ENCODE measurements around the gene GALNT9. TPM values are rescaled to one million over a fixed set of nuclear protein-coding genes. Genes with fewer than 3 reads are reported as not detected.

The GALNT9 gene
- total RNA-seq, 1 experiment from 2014 or later: 0.45 TPM

DNA sequence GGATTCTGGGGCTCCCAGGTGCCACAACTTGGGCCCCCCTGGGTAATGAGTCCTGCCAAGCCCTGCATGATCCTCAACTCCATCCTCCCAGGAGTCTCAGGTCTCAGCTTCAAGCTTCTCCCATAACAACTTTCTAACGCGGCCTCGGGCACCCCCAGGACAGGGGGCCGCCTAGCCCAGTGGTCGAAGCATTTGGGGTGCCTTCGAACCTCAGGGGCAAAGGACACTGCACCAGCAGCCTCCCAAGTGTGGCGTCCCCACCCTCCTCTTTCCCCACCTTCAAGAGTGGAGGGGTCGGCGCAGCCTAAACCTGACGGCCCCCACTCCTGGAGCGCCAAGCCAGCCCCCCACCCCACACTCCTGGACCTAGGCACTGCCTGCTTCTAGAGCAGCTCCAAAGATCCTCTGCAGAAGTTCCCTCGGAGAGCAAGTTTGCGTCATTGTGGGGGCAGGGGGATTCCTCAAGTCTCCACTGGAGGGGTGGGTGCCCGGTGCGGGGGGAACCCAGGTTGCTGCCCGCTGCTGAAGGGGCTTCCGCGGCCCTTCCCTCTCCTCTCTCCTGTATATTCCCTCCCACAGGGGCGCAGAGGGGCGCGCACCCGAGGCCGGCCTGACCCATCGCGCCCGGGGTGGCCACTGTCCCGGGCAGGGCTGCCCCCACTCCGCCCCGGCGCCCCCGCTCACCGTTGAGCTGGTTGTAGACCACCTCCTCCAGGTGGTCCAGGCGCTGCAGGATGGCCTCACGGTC lies 933 bp downstream of the GALNT9 start:
- no peaks in the 10 kb centered on the region for H3K4me1 Mint-ChIP-seq (ENCODE audit: low read depth, unreplicated experiment)
- H3K4me3 ChIP-seq (ENCODE audit: low read depth, low read length): no peak overlapping the region
- H3K4me1 ChIP-seq: no peaks in the 10 kb centered on the region
- ChIA-PET POLR2A (no interaction called here), CTCF (no interaction called here)
- H3K4me3 Mint-ChIP-seq (ENCODE audit: unreplicated experiment): no peak overlapping the region
- H3K36me3 Mint-ChIP-seq (ENCODE audit: insufficient read depth, unreplicated experiment): no peaks in the 10 kb centered on the region
- no TSS peak for BruUV-seq (replicated peaks)
- H3K27me3 Mint-ChIP-seq (ENCODE audit: insufficient read depth, unreplicated experiment): peaks cover 21% of the 10 kb centered on the region
- H3K36me3 ChIP-seq (ENCODE audit: control insufficient read depth, insufficient read depth, low read length): no peaks in the 10 kb centered on the region
- H3K27ac Mint-ChIP-seq (ENCODE audit: unreplicated experiment): no peak overlapping the region
- DNase-seq: no peak
- H3K9me3 Mint-ChIP-seq (ENCODE audit: unreplicated experiment): peaks cover 9% of the 10 kb centered on the region
- no peaks in the 10 kb centered on the region for H3K9me3 ChIP-seq
- TF ChIP-seq, protein P1, sequence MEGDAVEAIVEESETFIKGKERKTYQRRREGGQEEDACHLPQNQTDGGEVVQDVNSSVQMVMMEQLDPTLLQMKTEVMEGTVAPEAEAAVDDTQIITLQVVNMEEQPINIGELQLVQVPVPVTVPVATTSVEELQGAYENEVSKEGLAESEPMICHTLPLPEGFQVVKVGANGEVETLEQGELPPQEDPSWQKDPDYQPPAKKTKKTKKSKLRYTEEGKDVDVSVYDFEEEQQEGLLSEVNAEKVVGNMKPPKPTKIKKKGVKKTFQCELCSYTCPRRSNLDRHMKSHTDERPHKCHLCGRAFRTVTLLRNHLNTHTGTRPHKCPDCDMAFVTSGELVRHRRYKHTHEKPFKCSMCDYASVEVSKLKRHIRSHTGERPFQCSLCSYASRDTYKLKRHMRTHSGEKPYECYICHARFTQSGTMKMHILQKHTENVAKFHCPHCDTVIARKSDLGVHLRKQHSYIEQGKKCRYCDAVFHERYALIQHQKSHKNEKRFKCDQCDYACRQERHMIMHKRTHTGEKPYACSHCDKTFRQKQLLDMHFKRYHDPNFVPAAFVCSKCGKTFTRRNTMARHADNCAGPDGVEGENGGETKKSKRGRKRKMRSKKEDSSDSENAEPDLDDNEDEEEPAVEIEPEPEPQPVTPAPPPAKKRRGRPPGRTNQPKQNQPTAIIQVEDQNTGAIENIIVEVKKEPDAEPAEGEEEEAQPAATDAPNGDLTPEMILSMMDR (IDR thresholded peaks at IDR 0.05; ENCODE audit: insufficient read depth in 1 of 2, low read depth in 1 of 2, low read length in 1 of 2, severe bottlenecking in 1 of 2, unreplicated experiment in 1 of 2): no peak
- intact Hi-C loops (cut with micrococcal nuclease; ENCODE audit: unreplicated experiment): no loop called here
- H3K27me3 ChIP-seq (replicated peaks; ENCODE audit: control insufficient read depth, insufficient read depth, low read length): peaks cover 3% of the 10 kb centered on the region

DNA sequence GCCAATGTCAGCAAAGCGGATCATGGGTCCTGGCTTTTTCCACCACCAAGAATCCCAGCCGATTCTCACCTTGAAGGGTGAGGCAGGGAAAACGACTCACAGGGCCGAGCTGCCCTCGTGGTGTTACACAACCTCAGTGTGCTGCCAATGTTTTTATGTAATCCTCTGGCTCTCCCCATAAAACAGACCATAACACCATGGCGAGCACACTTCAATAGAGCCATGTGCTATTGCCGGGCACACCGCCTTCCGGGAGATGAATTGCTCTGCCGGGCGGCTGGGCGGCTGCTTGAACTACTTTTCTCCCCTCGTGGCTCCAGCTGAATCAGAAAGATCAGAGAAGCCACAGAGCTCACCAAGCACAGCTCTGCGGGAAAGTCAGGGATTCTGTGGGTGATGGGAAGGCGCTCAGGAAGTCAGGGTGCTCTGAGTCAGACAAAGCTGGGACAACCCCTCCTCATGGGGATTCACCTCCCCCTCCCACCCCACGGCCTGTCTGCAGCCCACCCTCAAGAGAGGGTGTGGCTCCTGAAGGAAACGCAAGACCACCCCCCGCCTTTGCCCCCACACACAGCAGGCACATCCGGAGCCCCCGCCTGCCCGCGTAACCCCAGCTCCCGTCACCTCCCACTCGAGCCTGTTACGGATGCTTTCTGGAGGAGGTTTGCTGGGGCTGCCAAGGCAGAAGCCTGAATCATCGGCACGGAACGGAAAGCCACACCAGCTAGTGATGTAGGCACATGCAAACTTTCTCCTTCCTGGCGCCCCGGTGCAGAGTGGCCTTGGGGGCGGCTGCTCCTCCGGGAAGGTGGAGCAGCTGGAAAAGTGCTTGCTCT lies 1.8 kb downstream of the GALNT9 start:
- H3K4me1 ChIP-seq: no peaks in the 10 kb centered on the region
- TF ChIP-seq, protein P1 (IDR thresholded peaks at IDR 0.05; ENCODE audit: insufficient read depth in 1 of 2, low read depth in 1 of 2, low read length in 1 of 2, severe bottlenecking in 1 of 2, unreplicated experiment in 1 of 2): no peak
- Mint-ChIP-seq H3K4me3 (ENCODE audit: unreplicated experiment) (no peak overlapping the region), H3K4me1 (ENCODE audit: low read depth, unreplicated experiment) (no peaks in the 10 kb centered on the region), H3K27ac (ENCODE audit: unreplicated experiment) (no peak overlapping the region), H3K36me3 (ENCODE audit: insufficient read depth, unreplicated experiment) (no peaks in the 10 kb centered on the region), H3K9me3 (ENCODE audit: unreplicated experiment) (peaks cover 9% of the 10 kb centered on the region), H3K27me3 (ENCODE audit: insufficient read depth, unreplicated experiment) (peaks cover 21% of the 10 kb centered on the region)
- intact Hi-C loops (cut with micrococcal nuclease; ENCODE audit: unreplicated experiment): no loop called here
- H3K27me3 ChIP-seq (replicated peaks; ENCODE audit: control insufficient read depth, insufficient read depth, low read length): peaks cover 3% of the 10 kb centered on the region
- no peak for DNase-seq
- H3K9me3 ChIP-seq: no peaks in the 10 kb centered on the region
- H3K4me3 ChIP-seq (ENCODE audit: low read depth, low read length): no peak overlapping the region
- ChIA-PET CTCF (interaction anchor here (0.6 kb wide), 1 partner anchor 255 kb away, joined by 3 read pairs; no protein-coding TSS in a partner anchor), POLR2A (no interaction called here)
- no peaks in the 10 kb centered on the region for H3K36me3 ChIP-seq (ENCODE audit: control insufficient read depth, insufficient read depth, low read length)
- no TSS peak for BruUV-seq (replicated peaks)

DNA sequence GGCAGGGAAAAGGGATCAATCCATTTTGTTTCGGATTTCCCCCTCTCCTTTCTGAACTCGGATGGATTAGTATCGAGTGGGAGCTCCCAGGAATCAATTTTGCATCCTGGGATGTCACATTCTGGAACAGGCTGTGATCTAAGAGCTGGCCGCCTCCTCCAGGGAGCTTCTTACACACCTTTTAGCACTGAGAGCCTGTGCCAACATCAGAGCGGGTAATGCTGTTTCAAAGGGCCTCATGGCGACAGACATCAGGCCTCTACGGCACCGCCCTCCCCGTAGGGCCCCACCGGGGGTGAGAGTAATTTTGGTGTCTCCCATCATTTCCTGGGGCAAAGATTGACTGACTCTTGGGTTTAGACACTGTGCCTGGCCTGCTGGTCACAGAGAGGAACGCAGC lies 2.7 kb downstream of the GALNT9 start:
- H3K4me1 ChIP-seq: no peaks in the 10 kb centered on the region
- POLR2A ChIA-PET: no interaction called here
- Mint-ChIP-seq H3K27ac (ENCODE audit: unreplicated experiment) (no peak overlapping the region), H3K9me3 (ENCODE audit: unreplicated experiment) (peaks cover 9% of the 10 kb centered on the region), H3K4me1 (ENCODE audit: low read depth, unreplicated experiment) (no peaks in the 10 kb centered on the region), H3K36me3 (ENCODE audit: insufficient read depth, unreplicated experiment) (no peaks in the 10 kb centered on the region), H3K27me3 (ENCODE audit: insufficient read depth, unreplicated experiment) (peaks cover 18% of the 10 kb centered on the region), H3K4me3 (ENCODE audit: unreplicated experiment) (no peak overlapping the region)
- intact Hi-C loops (cut with micrococcal nuclease; ENCODE audit: unreplicated experiment): no loop called here
- H3K36me3 ChIP-seq (ENCODE audit: control insufficient read depth, insufficient read depth, low read length): no peaks in the 10 kb centered on the region
- CTCF ChIA-PET: no interaction called here
- no peak overlapping the region for H3K4me3 ChIP-seq (ENCODE audit: low read depth, low read length)
- DNase-seq: no peak
- no TSS peak for BruUV-seq (replicated peaks)
- H3K9me3 ChIP-seq: no peaks in the 10 kb centered on the region
- peaks cover 3% of the 10 kb centered on the region for H3K27me3 ChIP-seq (replicated peaks; ENCODE audit: control insufficient read depth, insufficient read depth, low read length)
- TF ChIP-seq, protein P1 (IDR thresholded peaks at IDR 0.05; ENCODE audit: insufficient read depth in 1 of 2, low read depth in 1 of 2, low read length in 1 of 2, severe bottlenecking in 1 of 2, unreplicated experiment in 1 of 2): no peak
